HAP-1 (cell line): Measurements from ENCODE around the gene PKD2L2.

ENCODE experiments used
- DNase-seq, 2 experiments: peaks; one replicate each; pipeline ENCODE4 v3.0.0-alpha.2; 2016 to 2020; ENCODE audit warnings: low spot score in 2 of 2
- H3K27me3 ChIP-seq: fragments of 250-450 bp; sonication (Bioruptor Pico); 2 replicates; pipeline ENCODE4 v1.5.1; 2020; ENCODE audit warnings: low read depth, mild to moderate bottlenecking, moderate library complexity
- H3K36me3 ChIP-seq: fragments of 250-450 bp; sonication (Bioruptor Pico); replicated peaks from 2 replicates; pipeline ENCODE4 v1.5.1; 2020; ENCODE audit warnings: mild to moderate bottlenecking
- H3K4me1 ChIP-seq: fragments of 250-450 bp; sonication (Bioruptor Pico); 2 replicates; pipeline ENCODE4 v1.5.1; 2020; ENCODE audit warnings: mild to moderate bottlenecking
- H3K4me3 ChIP-seq: fragments of 250-450 bp; sonication (Bioruptor Pico); 2 replicates; pipeline ENCODE4 v1.5.1; 2020; ENCODE audit warnings: mild to moderate bottlenecking, moderate library complexity
- H3K9me3 ChIP-seq: fragments of 250-450 bp; sonication (Bioruptor Pico); 2 replicates; pipeline ENCODE4 v1.5.1; 2020; ENCODE audit warnings: mild to moderate bottlenecking, moderate library complexity
- in situ Hi-C: fragments of 300-500 bp; cut with MboI; formaldehyde crosslinking; loops from 3 replicates; pipeline ENCODE4 v1.14.3; 2020; ENCODE audit warnings: low sequenced_read_pairs, inconsistent platforms, mixed read lengths

Gene PKD2L2

GRCh38 chr5:137901011-137901817 lies 12.0 kb downstream of the PKD2L2 start:
- in situ Hi-C loops: no loop called here

GRCh38 chr5:137902408-137903133 lies 13.3 kb downstream of the PKD2L2 start:
- no peaks in the 10 kb centered on the region; the same call in 1 of the 2 replicates for H3K4me1 ChIP-seq
- no peaks in the 10 kb centered on the region for H3K9me3 ChIP-seq
- no peak overlapping the region for H3K4me3 ChIP-seq
- DNase-seq: no peak
- in situ Hi-C loops: no loop called here
- H3K36me3 ChIP-seq: no peaks in the 10 kb centered on the region
- H3K27me3 ChIP-seq: no peaks in the 10 kb centered on the region

More at GRCh38 chr5:137901011-137901817, 12.0 kb downstream of the PKD2L2 start:
- no peaks in the 10 kb centered on the region for H3K36me3 ChIP-seq
- no peaks in the 10 kb centered on the region for H3K9me3 ChIP-seq
- H3K27me3 ChIP-seq: no peaks in the 10 kb centered on the region
- no peak overlapping the region for H3K4me3 ChIP-seq
- no peak for DNase-seq
- H3K4me1 ChIP-seq: no peaks in the 10 kb centered on the region; the same call in 1 of the 2 replicates

GRCh38 chr5:137914758-137915157 lies 25.5 kb downstream of the PKD2L2 start:
- DNase-seq: no peak
- no peaks in the 10 kb centered on the region for H3K4me1 ChIP-seq
- H3K36me3 ChIP-seq: no peaks in the 10 kb centered on the region
- no peaks in the 10 kb centered on the region for H3K9me3 ChIP-seq
- no peak overlapping the region for H3K4me3 ChIP-seq
- in situ Hi-C loops: no loop called here
- H3K27me3 ChIP-seq: no peaks in the 10 kb centered on the region

GRCh38 chr5:137916923-137917322 lies 27.7 kb downstream of the PKD2L2 start:
- in situ Hi-C loops: no loop called here
- no peak for DNase-seq
- peaks cover 5% of the 10 kb centered on the region; the same call in 1 of the 2 replicates for H3K4me1 ChIP-seq
- no peaks in the 10 kb centered on the region for H3K9me3 ChIP-seq
- H3K27me3 ChIP-seq: no peaks in the 10 kb centered on the region
- no peaks in the 10 kb centered on the region for H3K36me3 ChIP-seq
- H3K4me3 ChIP-seq: no peak overlapping the region

GRCh38 chr5:137921931-137922330 lies 32.7 kb downstream of the PKD2L2 start:
- peaks cover 8% of the 10 kb centered on the region; the same call in 1 of the 2 replicates for H3K4me1 ChIP-seq
- peak; percentile 38 to 52 for DNase-seq
- in situ Hi-C loops: no loop called here
- H3K36me3 ChIP-seq: no peaks in the 10 kb centered on the region
- H3K4me3 ChIP-seq: no peak overlapping the region
- H3K9me3 ChIP-seq: no peaks in the 10 kb centered on the region
- H3K27me3 ChIP-seq: no peaks in the 10 kb centered on the region

- no peak for DNase-seq
Measured at GRCh38 chr5:137923856-137924255, 34.6 kb downstream of the PKD2L2 start.

GRCh38 chr5:137932800-137933199 lies 43.5 kb downstream of the PKD2L2 start:
- Histone ChIP-seq H3K4me3 (no peak overlapping the region), H3K9me3 (no peaks in the 10 kb centered on the region), H3K36me3 (peaks cover 3% of the 10 kb centered on the region; the same call in 1 of the 2 replicates), H3K4me1 (no peaks in the 10 kb centered on the region), H3K27me3 (no peaks in the 10 kb centered on the region)
- no peak for DNase-seq
- in situ Hi-C loops: no loop called here

More at GRCh38 chr5:137923856-137924255, 34.6 kb downstream of the PKD2L2 start:
- in situ Hi-C loops: no loop called here
- H3K27me3 ChIP-seq: no peaks in the 10 kb centered on the region
- peaks cover 8% of the 10 kb centered on the region; the same call in 1 of the 2 replicates for H3K4me1 ChIP-seq
- no peak overlapping the region for H3K4me3 ChIP-seq
- H3K36me3 ChIP-seq: no peaks in the 10 kb centered on the region
- no peaks in the 10 kb centered on the region for H3K9me3 ChIP-seq

GRCh38 chr5:137933491-137933911 lies 44.2 kb downstream of the PKD2L2 start:
- H3K27me3 ChIP-seq: no peaks in the 10 kb centered on the region
- H3K36me3 ChIP-seq: peaks cover 10% of the 10 kb centered on the region
- in situ Hi-C loops: no loop called here
- DNase-seq: no peak
- H3K4me1 ChIP-seq: no peaks in the 10 kb centered on the region
- H3K4me3 ChIP-seq: no peak overlapping the region
- H3K9me3 ChIP-seq: no peaks in the 10 kb centered on the region

GRCh38 chr5:137935190-137935589 lies 45.9 kb downstream of the PKD2L2 start:
- no peaks in the 10 kb centered on the region for H3K4me1 ChIP-seq
- no peak overlapping the region for H3K4me3 ChIP-seq
- no peaks in the 10 kb centered on the region for H3K9me3 ChIP-seq
- DNase-seq: no peak
- in situ Hi-C loops: no loop called here
- peaks cover 26% of the 10 kb centered on the region for H3K36me3 ChIP-seq
- no peaks in the 10 kb centered on the region for H3K27me3 ChIP-seq

GRCh38 chr5:137935694-137936093 lies 46.4 kb downstream of the PKD2L2 start:
- Histone ChIP-seq H3K36me3 (peaks cover 31% of the 10 kb centered on the region), H3K4me1 (no peaks in the 10 kb centered on the region), H3K27me3 (no peaks in the 10 kb centered on the region), H3K4me3 (no peak overlapping the region), H3K9me3 (no peaks in the 10 kb centered on the region)
- DNase-seq: no peak
- in situ Hi-C loops: no loop called here

- Histone ChIP-seq H3K4me1 (no peaks in the 10 kb centered on the region), H3K27me3 (no peaks in the 10 kb centered on the region), H3K4me3 (no peak overlapping the region), H3K36me3 (peaks cover 52% of the 10 kb centered on the region), H3K9me3 (no peaks in the 10 kb centered on the region)
- DNase-seq: no peak
- in situ Hi-C loops: no loop called here
Measured at GRCh38 chr5:137937994-137938750, 48.9 kb downstream of the PKD2L2 start.

- DNase-seq: no peak
- Histone ChIP-seq H3K4me3 (no peak overlapping the region), H3K36me3 (peaks cover 54% of the 10 kb centered on the region), H3K27me3 (no peaks in the 10 kb centered on the region), H3K9me3 (no peaks in the 10 kb centered on the region), H3K4me1 (no peaks in the 10 kb centered on the region)
- in situ Hi-C loops: no loop called here
Measured at GRCh38 chr5:137938751-137939143, 49.5 kb downstream of the PKD2L2 start.

GRCh38 chr5:137939331-137939730 lies 50.1 kb downstream of the PKD2L2 start:
- no peak for DNase-seq
- in situ Hi-C loops: no loop called here
- no peaks in the 10 kb centered on the region for H3K4me1 ChIP-seq
- H3K9me3 ChIP-seq: no peaks in the 10 kb centered on the region
- peaks cover 60% of the 10 kb centered on the region for H3K36me3 ChIP-seq
- no peaks in the 10 kb centered on the region for H3K27me3 ChIP-seq
- H3K4me3 ChIP-seq: no peak overlapping the region
